ENCODE measurements around the gene SKOR1. TPM values are rescaled to one million over a fixed set of nuclear protein-coding genes. Genes with fewer than 3 reads are reported as not detected.

SKOR1 gene
- total and polyA plus RNA-seq, 2 of the 4 experiments (the other 2 are of a cell fraction), result 0.03 TPM; not detected in 1

- POLR2A ChIA-PET (ENCODE audit: unreplicated experiment), result interaction anchor here (0.6 kb wide), 1 partner anchor 331 kb away, joined by 4 read pairs; no protein-coding TSS in a partner anchor
- no peak overlapping the region for H3K27ac ChIP-seq (ENCODE audit: insufficient read depth, low read length)
- H3K14ac ChIP-seq (replicated peaks; ENCODE audit: low read depth, low read length), result no peak overlapping the region
- H3K36me3 ChIP-seq (ENCODE audit: control insufficient read depth, insufficient read depth, low read length), result no peaks in the 10 kb centered on the region
- H2BK15ac ChIP-seq (ENCODE audit: low read depth, low read length), result no peak overlapping the region
- no peak overlapping the region for H3K18ac ChIP-seq (ENCODE audit: low read depth, low read length)
- H2AFZ ChIP-seq (replicated peaks; ENCODE audit: low read length, poor library complexity), result no peak overlapping the region
- no peak overlapping the region for H2BK5ac ChIP-seq (ENCODE audit: low read depth, low read length, poor library complexity, severe bottlenecking)
- dilution Hi-C loops (cut with HindIII; ENCODE audit: low sequenced_read_pairs, unreplicated experiment) (no loop called here), intact Hi-C loops (cut with micrococcal nuclease) (no loop called here), in situ Hi-C loops (cut with MboI; ENCODE audit: low sequenced_read_pairs) (no loop called here)
- no peak overlapping the region for H2BK120ac ChIP-seq (ENCODE audit: low read depth, low read length)
- peaks cover 92% of the 10 kb centered on the region for H3K27me3 ChIP-seq (ENCODE audit: control insufficient read depth, insufficient read depth, low read length)
- H2BK20ac ChIP-seq (ENCODE audit: low read depth, low read length), result no peak overlapping the region
- no peak overlapping the region for H4K5ac ChIP-seq (ENCODE audit: low read depth, low read length)
- H3K9me3 ChIP-seq (ENCODE audit: control insufficient read depth, insufficient read depth, low read length), result peaks cover 22% of the 10 kb centered on the region
- no peak overlapping the region for H3K23ac ChIP-seq (ENCODE audit: low read depth, low read length)
- H3K56ac ChIP-seq (ENCODE audit: extremely low read depth, insufficient read depth, low read length), result no peak overlapping the region
- H3K4me3 ChIP-seq (ENCODE audit: insufficient read depth, low read depth, low read length), result no peak overlapping the region
- no peaks in the 10 kb centered on the region for H3K79me1 ChIP-seq (ENCODE audit: low read depth in 1 of 2, low read length in 2 of 2)
- 4% methylated on average over 23 of the region's 46 CpGs; no CpG with 5 or more reads in 1 of the 2 experiments for WGBS, 2 experiments (ENCODE audit: extremely low coverage in 2 of 2, insufficient read length in 1 of 2)
- ATAC-seq (ENCODE audit: low read depth), result no peak
- H4K91ac ChIP-seq (ENCODE audit: insufficient read depth, low read depth, low read length), result no peak overlapping the region
- H4K8ac ChIP-seq (ENCODE audit: low read depth in 2 of 2, low read length in 2 of 2), result no peak overlapping the region
- peaks cover 31% of the 10 kb centered on the region for H4K20me1 ChIP-seq (ENCODE audit: insufficient read depth, low read length)
- no peaks in the 10 kb centered on the region; the same call in 1 of the 2 replicates for H3K9me1 ChIP-seq (ENCODE audit: insufficient read depth, low read length)
- H3K4me2 ChIP-seq (ENCODE audit: low read depth, low read length), result no peak overlapping the region
- no TSS peak for BruUV-seq (replicated peaks)
- H2AK5ac ChIP-seq (ENCODE audit: low read depth, low read length), result no peak overlapping the region
- H3K9ac ChIP-seq (ENCODE audit: low read depth, low read length), result no peak overlapping the region
- DNase-seq, result no peak
- CTCF ChIA-PET, result no interaction called here
- H3K4ac ChIP-seq (ENCODE audit: low read depth, low read length), result no peak overlapping the region
- peaks cover 3% of the 10 kb centered on the region; the same call in 1 of the 2 replicates for H3K4me1 ChIP-seq (ENCODE audit: control insufficient read depth, insufficient read depth, low read length)
- H2AK9ac ChIP-seq (replicated peaks; ENCODE audit: low read depth, low read length, poor library complexity), result no peak overlapping the region
- TF ChIP-seq CHD1 (IDR thresholded peaks at IDR 0.05; ENCODE audit: low read depth, low read length) (no peak), USF2 (IDR thresholded peaks at IDR 0.05; ENCODE audit: low read depth, low read length) (no peak), CTCF (conservative IDR thresholded peaks at IDR 0.05; ENCODE audit: low read depth, low read length) (no peak), MAFK (IDR thresholded peaks at IDR 0.05; ENCODE audit: low read depth, low read length) (no peak), MAZ (IDR thresholded peaks at IDR 0.05; ENCODE audit: borderline replicate concordance, low read depth, low read length) (no peak), RFX5 (IDR thresholded peaks at IDR 0.05; ENCODE audit: low read depth, low read length) (no peak), RCOR1 (IDR thresholded peaks at IDR 0.05; ENCODE audit: insufficient replicate concordance, low read length) (no peak), NFE2L2 (IDR thresholded peaks at IDR 0.05; ENCODE audit: low read depth, low read length) (no peak), FOS (IDR thresholded peaks at IDR 0.05; ENCODE audit: low read depth, low read length) (no peak), MXI1 (IDR thresholded peaks at IDR 0.05; ENCODE audit: borderline replicate concordance, low read depth, low read length) (no peak), CEBPB (IDR thresholded peaks at IDR 0.05; ENCODE audit: low read depth, low read length) (no peak), BHLHE40 (IDR thresholded peaks at IDR 0.05; ENCODE audit: low read depth, low read length) (no peak), POLR2A (IDR thresholded peaks at IDR 0.05; ENCODE audit: low read depth, low read length) (no peak), SMC3 (IDR thresholded peaks at IDR 0.05; ENCODE audit: low read depth, low read length) (no peak)
- TF ChIP-seq, protein P1, sequence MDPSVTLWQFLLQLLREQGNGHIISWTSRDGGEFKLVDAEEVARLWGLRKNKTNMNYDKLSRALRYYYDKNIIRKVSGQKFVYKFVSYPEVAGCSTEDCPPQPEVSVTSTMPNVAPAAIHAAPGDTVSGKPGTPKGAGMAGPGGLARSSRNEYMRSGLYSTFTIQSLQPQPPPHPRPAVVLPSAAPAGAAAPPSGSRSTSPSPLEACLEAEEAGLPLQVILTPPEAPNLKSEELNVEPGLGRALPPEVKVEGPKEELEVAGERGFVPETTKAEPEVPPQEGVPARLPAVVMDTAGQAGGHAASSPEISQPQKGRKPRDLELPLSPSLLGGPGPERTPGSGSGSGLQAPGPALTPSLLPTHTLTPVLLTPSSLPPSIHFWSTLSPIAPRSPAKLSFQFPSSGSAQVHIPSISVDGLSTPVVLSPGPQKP (IDR thresholded peaks at IDR 0.05; ENCODE audit: borderline replicate concordance, low read depth, low read length), result no peak
Measured at GRCh38 chr15:67822537-67823313, 2.6 kb upstream of the SKOR1 start.
